Measurements from ENCODE around the gene SMPX.

Gene SMPX

DNA sequence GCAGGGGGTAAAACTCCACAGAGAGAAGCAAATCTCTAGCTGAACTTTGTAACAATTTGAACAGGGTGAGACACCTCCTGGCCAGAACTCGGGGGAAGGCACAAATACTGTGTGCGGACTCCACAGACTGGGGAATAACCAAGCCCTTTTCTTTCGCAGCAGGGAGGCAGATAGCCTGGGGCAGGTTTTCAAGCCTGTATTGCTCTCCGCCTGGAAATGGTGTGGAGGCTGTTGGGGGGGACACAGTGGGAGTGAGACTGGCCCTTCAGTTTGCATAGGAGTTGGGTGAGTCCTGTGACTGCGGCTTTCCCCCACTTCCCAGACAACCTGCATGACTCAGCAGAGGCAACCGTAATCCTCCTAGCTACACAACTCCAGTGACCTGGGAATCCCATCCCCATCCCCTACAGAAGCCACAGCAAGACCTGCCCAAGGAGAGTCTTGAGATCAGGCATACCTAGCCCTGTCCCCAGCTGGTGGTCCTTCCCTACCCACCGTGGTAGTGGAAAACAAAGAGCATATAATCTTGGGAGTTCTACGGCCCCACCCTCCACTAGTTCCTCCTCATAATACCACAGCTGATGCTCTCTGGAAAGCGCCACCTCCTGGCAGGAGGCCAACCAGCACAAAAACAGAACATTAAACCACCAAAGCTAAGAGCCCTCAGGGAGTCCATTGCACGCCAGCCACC lies 12.9 kb upstream of the SMPX start:
- no peak overlapping the region for H3K27ac Mint-ChIP-seq
- H3K9me3 Mint-ChIP-seq: peaks cover 3% of the 10 kb centered on the region
- no peaks in the 10 kb centered on the region for H3K4me1 Mint-ChIP-seq
- TF ChIP-seq, protein P1, sequence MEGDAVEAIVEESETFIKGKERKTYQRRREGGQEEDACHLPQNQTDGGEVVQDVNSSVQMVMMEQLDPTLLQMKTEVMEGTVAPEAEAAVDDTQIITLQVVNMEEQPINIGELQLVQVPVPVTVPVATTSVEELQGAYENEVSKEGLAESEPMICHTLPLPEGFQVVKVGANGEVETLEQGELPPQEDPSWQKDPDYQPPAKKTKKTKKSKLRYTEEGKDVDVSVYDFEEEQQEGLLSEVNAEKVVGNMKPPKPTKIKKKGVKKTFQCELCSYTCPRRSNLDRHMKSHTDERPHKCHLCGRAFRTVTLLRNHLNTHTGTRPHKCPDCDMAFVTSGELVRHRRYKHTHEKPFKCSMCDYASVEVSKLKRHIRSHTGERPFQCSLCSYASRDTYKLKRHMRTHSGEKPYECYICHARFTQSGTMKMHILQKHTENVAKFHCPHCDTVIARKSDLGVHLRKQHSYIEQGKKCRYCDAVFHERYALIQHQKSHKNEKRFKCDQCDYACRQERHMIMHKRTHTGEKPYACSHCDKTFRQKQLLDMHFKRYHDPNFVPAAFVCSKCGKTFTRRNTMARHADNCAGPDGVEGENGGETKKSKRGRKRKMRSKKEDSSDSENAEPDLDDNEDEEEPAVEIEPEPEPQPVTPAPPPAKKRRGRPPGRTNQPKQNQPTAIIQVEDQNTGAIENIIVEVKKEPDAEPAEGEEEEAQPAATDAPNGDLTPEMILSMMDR (IDR thresholded peaks at IDR 0.05; ENCODE audit: unreplicated experiment in 3 of 3): no peak
- H3K36me3 Mint-ChIP-seq (ENCODE audit: low read depth): no peaks in the 10 kb centered on the region
- no peak overlapping the region for H3K4me3 Mint-ChIP-seq
- H3K27me3 Mint-ChIP-seq (ENCODE audit: low read depth): no peaks in the 10 kb centered on the region

DNA sequence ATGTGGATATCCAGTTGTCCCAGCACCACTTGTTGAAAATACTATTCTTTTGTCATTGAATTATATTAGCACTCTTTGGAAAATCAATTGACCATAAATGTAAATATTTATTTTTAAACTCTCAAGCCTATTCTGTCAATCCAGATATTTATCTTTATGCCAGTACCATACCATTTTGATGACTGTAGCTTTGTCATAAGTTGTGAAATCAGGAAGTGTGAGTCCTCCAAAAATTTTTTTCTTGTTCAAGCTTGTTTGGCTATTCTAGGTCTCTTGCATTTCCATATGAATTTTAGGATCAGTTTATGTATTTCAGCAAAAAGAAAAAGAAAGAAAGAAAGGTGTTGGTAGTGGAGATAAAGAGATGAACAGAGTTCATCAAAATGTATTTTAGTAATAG lies 8.2 kb upstream of the SMPX start:
- Mint-ChIP-seq H3K9me3 (peaks cover 3% of the 10 kb centered on the region), H3K4me1 (no peaks in the 10 kb centered on the region), H3K36me3 (ENCODE audit: low read depth) (no peaks in the 10 kb centered on the region), H3K27ac (no peak overlapping the region), H3K4me3 (no peak overlapping the region), H3K27me3 (ENCODE audit: low read depth) (no peaks in the 10 kb centered on the region)
- TF ChIP-seq, protein P1 (IDR thresholded peaks at IDR 0.05; ENCODE audit: unreplicated experiment in 3 of 3): no peak

GRCh38 chrX:21764008-21764407 lies 6.1 kb upstream of the SMPX start:
- Mint-ChIP-seq H3K9me3 (peaks cover 3% of the 10 kb centered on the region), H3K27me3 (ENCODE audit: low read depth) (no peaks in the 10 kb centered on the region), H3K36me3 (ENCODE audit: low read depth) (no peaks in the 10 kb centered on the region), H3K4me3 (no peak overlapping the region), H3K4me1 (no peaks in the 10 kb centered on the region), H3K27ac (no peak overlapping the region)
- TF ChIP-seq, protein P1 (IDR thresholded peaks at IDR 0.05; ENCODE audit: unreplicated experiment in 3 of 3): no peak

- Mint-ChIP-seq H3K4me1 (peaks cover 27% of the 10 kb centered on the region), H3K27ac (no peak overlapping the region), H3K4me3 (peak overlapping the region in 1 of 3 experiments; percentile 91), H3K36me3 (ENCODE audit: low read depth) (no peaks in the 10 kb centered on the region), H3K9me3 (no peaks in the 10 kb centered on the region), H3K27me3 (ENCODE audit: low read depth) (no peaks in the 10 kb centered on the region)
- TF ChIP-seq, protein P1 (IDR thresholded peaks at IDR 0.05; ENCODE audit: unreplicated experiment in 3 of 3): no peak
Observed at GRCh38 chrX:21758488-21758887, 572 bp upstream of the SMPX start.

- Mint-ChIP-seq H3K4me3 (peak overlapping the region; percentile 42 to 91 (median 87)), H3K4me1 (peaks cover 27% of the 10 kb centered on the region), H3K9me3 (no peaks in the 10 kb centered on the region), H3K27ac (peak overlapping the region; percentile 3 to 73 (median 24)), H3K36me3 (ENCODE audit: low read depth) (no peaks in the 10 kb centered on the region), H3K27me3 (ENCODE audit: low read depth) (no peaks in the 10 kb centered on the region)
- TF ChIP-seq, protein P1 (IDR thresholded peaks at IDR 0.05; ENCODE audit: unreplicated experiment in 3 of 3): no peak
Observed at GRCh38 chrX:21756785-21757529, 959 bp downstream of the SMPX start.

Data from nephron (organoid).